ENCODE results near the gene CELSR3.

Gene CELSR3

GRCh38 chr3:48662753-48663488, at the start of gene CELSR3:
CELSR3 (minus strand) TSS chr3:48662886; CDS start chr3:48662634, 252 bp downstream.
- DNase-seq = no peak
- in situ Hi-C loops (cut with MboI; ENCODE audit: low pct_unique_long_range_greater_than_20kb, low sequenced_read_pairs) = no loop called here

- no peak for DNase-seq
- in situ Hi-C loops (cut with MboI; ENCODE audit: low pct_unique_long_range_greater_than_20kb, low sequenced_read_pairs) = no loop called here
These were observed 49.0 kb upstream of the CELSR3 start for GRCh38 chr3:48711727-48712126.

- no peak for DNase-seq
- in situ Hi-C loops (cut with MboI; ENCODE audit: low pct_unique_long_range_greater_than_20kb, low sequenced_read_pairs) = no loop called here
These were observed 46.4 kb upstream of the CELSR3 start for GRCh38 chr3:48709051-48709461.

GRCh38 chr3:48708481-48708889, 45.8 kb upstream of the CELSR3 start:
- in situ Hi-C loops (cut with MboI; ENCODE audit: low pct_unique_long_range_greater_than_20kb, low sequenced_read_pairs) = no loop called here
- DNase-seq = no peak

- no peak for DNase-seq
- in situ Hi-C loops (cut with MboI; ENCODE audit: low pct_unique_long_range_greater_than_20kb, low sequenced_read_pairs) = no loop called here
These were observed 44.5 kb upstream of the CELSR3 start for GRCh38 chr3:48707157-48707556.

- DNase-seq = no peak
- in situ Hi-C loops (cut with MboI; ENCODE audit: low pct_unique_long_range_greater_than_20kb, low sequenced_read_pairs) = no loop called here
These were observed 39.7 kb upstream of the CELSR3 start for GRCh38 chr3:48702320-48702920.

- in situ Hi-C loops (cut with MboI; ENCODE audit: low pct_unique_long_range_greater_than_20kb, low sequenced_read_pairs) = no loop called here
- no peak for DNase-seq
These were observed 38.2 kb upstream of the CELSR3 start for GRCh38 chr3:48700731-48701405.

- in situ Hi-C loops (cut with MboI; ENCODE audit: low pct_unique_long_range_greater_than_20kb, low sequenced_read_pairs) = no loop called here
- no peak for DNase-seq
These were observed 36.2 kb upstream of the CELSR3 start for GRCh38 chr3:48698891-48699290.

GRCh38 chr3:48697952-48698351, 35.3 kb upstream of the CELSR3 start:
- DNase-seq = no peak
- in situ Hi-C loops (cut with MboI; ENCODE audit: low pct_unique_long_range_greater_than_20kb, low sequenced_read_pairs) = no loop called here

GRCh38 chr3:48696601-48697000, 33.9 kb upstream of the CELSR3 start:
- no peak for DNase-seq
- in situ Hi-C loops (cut with MboI; ENCODE audit: low pct_unique_long_range_greater_than_20kb, low sequenced_read_pairs) = no loop called here

- in situ Hi-C loops (cut with MboI; ENCODE audit: low pct_unique_long_range_greater_than_20kb, low sequenced_read_pairs) = no loop called here
- no peak for DNase-seq
These were observed 33.5 kb upstream of the CELSR3 start for GRCh38 chr3:48696156-48696555.

GRCh38 chr3:48695393-48695753, 32.7 kb upstream of the CELSR3 start:
- no peak for DNase-seq
- in situ Hi-C loops (cut with MboI; ENCODE audit: low pct_unique_long_range_greater_than_20kb, low sequenced_read_pairs) = no loop called here

- DNase-seq = no peak
- in situ Hi-C loops (cut with MboI; ENCODE audit: low pct_unique_long_range_greater_than_20kb, low sequenced_read_pairs) = no loop called here
These were observed 32.1 kb upstream of the CELSR3 start for GRCh38 chr3:48694610-48695392.

GRCh38 chr3:48693826-48694225, 31.1 kb upstream of the CELSR3 start:
- no peak for DNase-seq
- in situ Hi-C loops (cut with MboI; ENCODE audit: low pct_unique_long_range_greater_than_20kb, low sequenced_read_pairs) = no loop called here

GRCh38 chr3:48692551-48692950, 29.9 kb upstream of the CELSR3 start:
- in situ Hi-C loops (cut with MboI; ENCODE audit: low pct_unique_long_range_greater_than_20kb, low sequenced_read_pairs) = no loop called here
- no peak for DNase-seq

- DNase-seq = no peak
- in situ Hi-C loops (cut with MboI; ENCODE audit: low pct_unique_long_range_greater_than_20kb, low sequenced_read_pairs) = no loop called here
These were observed 28.3 kb upstream of the CELSR3 start for GRCh38 chr3:48690846-48691458.

- DNase-seq = no peak
- in situ Hi-C loops (cut with MboI; ENCODE audit: low pct_unique_long_range_greater_than_20kb, low sequenced_read_pairs) = no loop called here
These were observed 26.7 kb upstream of the CELSR3 start for GRCh38 chr3:48689384-48689783.

- DNase-seq = no peak
- in situ Hi-C loops (cut with MboI; ENCODE audit: low pct_unique_long_range_greater_than_20kb, low sequenced_read_pairs) = no loop called here
These were observed 26.0 kb upstream of the CELSR3 start for GRCh38 chr3:48688737-48689075.

- in situ Hi-C loops (cut with MboI; ENCODE audit: low pct_unique_long_range_greater_than_20kb, low sequenced_read_pairs) = no loop called here
- DNase-seq = no peak
These were observed 25.5 kb upstream of the CELSR3 start for GRCh38 chr3:48688032-48688736.
